ENCODE data around the gene CDH11.
A peak's percentile ranks its signal among the peaks of the same experiment; 100 is the strongest.

The CDH11 gene

DNA sequence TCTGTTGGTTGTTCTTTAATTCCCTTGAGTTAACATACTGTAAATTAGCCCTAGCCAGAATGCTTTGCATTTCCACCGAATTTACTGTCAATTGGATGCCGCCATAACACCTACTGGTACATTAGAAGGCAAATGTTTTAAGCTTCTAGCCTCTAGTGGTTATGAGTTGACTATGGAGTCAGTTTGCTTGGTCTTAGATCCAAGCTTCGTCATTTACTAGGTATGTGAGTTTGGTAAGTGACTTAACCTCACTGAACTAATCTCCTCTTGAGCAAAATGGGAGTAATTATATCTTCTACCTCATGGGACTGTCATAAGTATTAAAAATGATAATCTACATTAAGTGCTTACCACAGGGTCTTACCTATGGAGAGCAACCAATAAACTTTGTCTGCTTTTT is 20.4 kb upstream of the CDH11 start:
- H2BK12ac ChIP-seq (ENCODE audit: low read length in 2 of 2), result no peak overlapping the region
- H2BK120ac ChIP-seq (ENCODE audit: low read depth, low read length), result no peak overlapping the region
- H3K9me3 ChIP-seq (ENCODE audit: control insufficient read depth, low read length), result no peaks in the 10 kb centered on the region
- no peak for DNase-seq
- no peaks in the 10 kb centered on the region for H3K27me3 ChIP-seq (ENCODE audit: control insufficient read depth in 1 of 2, insufficient read depth in 1 of 2, low read length in 2 of 2)
- no peak overlapping the region for H2BK5ac ChIP-seq (ENCODE audit: low read depth, low read length, poor library complexity, severe bottlenecking)
- no peak overlapping the region for H4K8ac ChIP-seq (ENCODE audit: low read length)
- H3K14ac ChIP-seq (ENCODE audit: low read length in 2 of 2), result no peak overlapping the region
- WGBS, result 94% methylated on average over 2 of the region's 3 CpGs
- no peaks in the 10 kb centered on the region for H3K4me1 ChIP-seq (ENCODE audit: control insufficient read depth, insufficient read depth, low read depth, low read length)
- no peak overlapping the region for H3K23ac ChIP-seq (ENCODE audit: low read length in 2 of 2)
- no peak overlapping the region for H2AK5ac ChIP-seq (ENCODE audit: low read length, severe bottlenecking)
- H3K79me1 ChIP-seq (replicated peaks; ENCODE audit: low read length, poor library complexity, severe bottlenecking), result no peaks in the 10 kb centered on the region
- H3K4ac ChIP-seq (ENCODE audit: low read depth in 1 of 2, low read length in 2 of 2), result no peak overlapping the region
- no peak overlapping the region for H3K27ac ChIP-seq (ENCODE audit: low read length, poor library complexity, severe bottlenecking)
- H2BK15ac ChIP-seq (ENCODE audit: low read depth, poor library complexity, severe bottlenecking), result no peak overlapping the region
- H3K4me3 ChIP-seq (ENCODE audit: insufficient read depth in 1 of 2, low read depth in 1 of 2, low read length in 2 of 2), result no peak overlapping the region
- no peak overlapping the region for H3K4me2 ChIP-seq (ENCODE audit: low read length, poor library complexity, severe bottlenecking)
- H3K18ac ChIP-seq (ENCODE audit: low read depth in 1 of 2, low read length in 2 of 2), result no peak overlapping the region
- H3K9ac ChIP-seq (ENCODE audit: low read length), result no peak overlapping the region
- H2AFZ ChIP-seq (ENCODE audit: low read depth, low read length), result no peak overlapping the region
- H4K91ac ChIP-seq (ENCODE audit: low read length), result no peak overlapping the region
- H3K36me3 ChIP-seq (ENCODE audit: control insufficient read depth in 1 of 2, insufficient read depth in 2 of 2, low read depth in 1 of 2, low read length in 2 of 2), result no peaks in the 10 kb centered on the region

DNA sequence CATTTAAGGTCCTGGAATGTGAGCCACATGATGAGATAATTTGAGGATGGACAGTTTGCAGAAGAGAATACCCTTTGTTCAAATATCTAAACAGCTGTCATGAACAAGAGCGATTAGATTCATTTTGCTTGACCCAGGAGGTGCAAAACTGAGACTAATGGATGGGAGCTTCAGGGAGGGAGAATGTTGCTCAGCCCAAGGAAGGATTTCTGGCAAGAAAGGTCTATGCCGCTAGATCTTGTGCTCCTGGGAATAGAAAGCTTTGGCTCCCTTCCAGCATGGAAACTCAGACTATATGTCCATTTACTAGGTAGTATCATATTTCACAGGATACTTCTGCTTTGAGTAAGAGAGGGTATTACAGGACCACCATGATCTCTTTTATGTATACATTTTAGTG is 14.8 kb upstream of the CDH11 start:
- Histone ChIP-seq H3K4me3 (ENCODE audit: insufficient read depth in 1 of 2, low read depth in 1 of 2, low read length in 2 of 2) (no peak overlapping the region), H3K23ac (ENCODE audit: low read length in 2 of 2) (no peak overlapping the region), H3K14ac (ENCODE audit: low read length in 2 of 2) (no peak overlapping the region), H2BK15ac (ENCODE audit: low read depth, poor library complexity, severe bottlenecking) (no peak overlapping the region), H3K18ac (ENCODE audit: low read depth in 1 of 2, low read length in 2 of 2) (no peak overlapping the region), H3K27me3 (ENCODE audit: control insufficient read depth in 1 of 2, insufficient read depth in 1 of 2, low read length in 2 of 2) (peaks cover 0 to 15% of the 10 kb centered on the region in 2 experiments), H3K79me1 (replicated peaks; ENCODE audit: low read length, poor library complexity, severe bottlenecking) (no peaks in the 10 kb centered on the region), H3K4ac (ENCODE audit: low read depth in 1 of 2, low read length in 2 of 2) (no peak overlapping the region), H2AK5ac (ENCODE audit: low read length, severe bottlenecking) (no peak overlapping the region), H4K91ac (ENCODE audit: low read length) (no peak overlapping the region), H2BK120ac (ENCODE audit: low read depth, low read length) (no peak overlapping the region), H3K9ac (ENCODE audit: low read length) (no peak overlapping the region), H3K27ac (ENCODE audit: low read length, poor library complexity, severe bottlenecking) (no peak overlapping the region), H3K4me2 (ENCODE audit: low read length, poor library complexity, severe bottlenecking) (no peak overlapping the region), H2AFZ (ENCODE audit: low read depth, low read length) (no peak overlapping the region), H2BK5ac (ENCODE audit: low read depth, low read length, poor library complexity, severe bottlenecking) (no peak overlapping the region), H4K8ac (ENCODE audit: low read length) (no peak overlapping the region), H3K36me3 (ENCODE audit: control insufficient read depth in 1 of 2, insufficient read depth in 2 of 2, low read depth in 1 of 2, low read length in 2 of 2) (no peaks in the 10 kb centered on the region), H3K9me3 (ENCODE audit: control insufficient read depth, low read length) (no peaks in the 10 kb centered on the region), H3K4me1 (ENCODE audit: control insufficient read depth, insufficient read depth, low read depth, low read length) (no peaks in the 10 kb centered on the region), H2BK12ac (ENCODE audit: low read length in 2 of 2) (no peak overlapping the region)
- whole genome bisulfite sequencing, result 89% methylated on average over 1 of the region's 2 CpGs
- DNase-seq, result no peak

DNA sequence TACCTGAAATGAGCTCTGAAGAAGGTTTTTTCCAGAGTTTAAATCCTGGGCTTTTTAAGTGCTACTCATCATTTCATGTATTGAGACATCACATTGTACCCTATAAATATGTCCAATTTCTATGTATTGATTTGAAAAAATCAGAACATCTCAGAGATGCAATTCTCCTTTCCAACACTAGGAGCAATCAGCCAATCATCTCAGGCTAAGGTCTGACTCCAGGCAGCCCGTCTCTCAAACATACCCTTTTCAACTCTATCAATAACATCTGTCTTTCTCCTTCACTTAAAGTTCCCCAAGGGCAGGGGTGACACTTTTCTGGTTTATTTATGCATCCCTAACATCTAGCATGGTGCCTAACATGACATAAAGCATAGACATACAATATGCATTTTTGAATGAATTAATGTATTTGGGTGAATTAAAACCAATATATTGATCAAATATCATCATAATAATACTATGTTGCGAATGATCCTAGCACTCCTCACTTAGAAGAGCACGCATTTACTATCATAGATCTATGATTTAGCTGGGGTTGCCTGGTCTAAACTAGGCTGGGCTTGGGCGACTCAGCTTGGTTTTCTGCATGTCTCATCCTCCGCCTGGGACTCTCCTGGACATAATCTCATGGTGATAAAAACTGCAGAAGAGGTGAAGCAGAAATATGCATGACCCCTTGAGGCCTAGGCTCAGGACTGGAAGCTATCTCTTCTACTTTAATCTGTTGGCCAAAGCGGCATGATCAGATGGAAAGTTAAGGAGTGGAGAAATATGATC is 5.2 kb upstream of the CDH11 start:
- H4K91ac ChIP-seq (ENCODE audit: low read length), result no peak overlapping the region
- no peak overlapping the region for H2BK15ac ChIP-seq (ENCODE audit: low read depth, poor library complexity, severe bottlenecking)
- no peak overlapping the region for H3K4me2 ChIP-seq (ENCODE audit: low read length, poor library complexity, severe bottlenecking)
- H3K79me1 ChIP-seq (replicated peaks; ENCODE audit: low read length, poor library complexity, severe bottlenecking), result peaks cover 8% of the 10 kb centered on the region
- no peak overlapping the region for H3K27ac ChIP-seq (ENCODE audit: low read length, poor library complexity, severe bottlenecking)
- H3K14ac ChIP-seq (ENCODE audit: low read length in 2 of 2), result no peak overlapping the region
- no peaks in the 10 kb centered on the region for H3K36me3 ChIP-seq (ENCODE audit: control insufficient read depth in 1 of 2, insufficient read depth in 2 of 2, low read depth in 1 of 2, low read length in 2 of 2)
- H3K4me1 ChIP-seq (ENCODE audit: control insufficient read depth, insufficient read depth, low read depth, low read length), result peaks cover 10% of the 10 kb centered on the region
- no peak overlapping the region for H3K4ac ChIP-seq (ENCODE audit: low read depth in 1 of 2, low read length in 2 of 2)
- WGBS, result 96% methylated on average over 6 of the region's 6 CpGs
- no peak overlapping the region for H2BK120ac ChIP-seq (ENCODE audit: low read depth, low read length)
- H3K4me3 ChIP-seq (ENCODE audit: insufficient read depth in 1 of 2, low read depth in 1 of 2, low read length in 2 of 2), result no peak overlapping the region
- DNase-seq, result no peak
- H3K23ac ChIP-seq (ENCODE audit: low read length in 2 of 2), result no peak overlapping the region
- H3K9ac ChIP-seq (ENCODE audit: low read length), result no peak overlapping the region
- H2BK12ac ChIP-seq (ENCODE audit: low read length in 2 of 2), result no peak overlapping the region
- H3K27me3 ChIP-seq (ENCODE audit: control insufficient read depth in 1 of 2, insufficient read depth in 1 of 2, low read length in 2 of 2), result peaks cover 0 to 1% of the 10 kb centered on the region in 2 experiments
- no peaks in the 10 kb centered on the region for H3K9me3 ChIP-seq (ENCODE audit: control insufficient read depth, low read length)
- H2AK5ac ChIP-seq (ENCODE audit: low read length, severe bottlenecking), result no peak overlapping the region
- H4K8ac ChIP-seq (ENCODE audit: low read length), result no peak overlapping the region
- H3K18ac ChIP-seq (ENCODE audit: low read depth in 1 of 2, low read length in 2 of 2), result peak overlapping the region in 1 of 2 experiments; percentile 71
- no peak overlapping the region for H2BK5ac ChIP-seq (ENCODE audit: low read depth, low read length, poor library complexity, severe bottlenecking)
- no peak overlapping the region for H2AFZ ChIP-seq (ENCODE audit: low read depth, low read length)

DNA sequence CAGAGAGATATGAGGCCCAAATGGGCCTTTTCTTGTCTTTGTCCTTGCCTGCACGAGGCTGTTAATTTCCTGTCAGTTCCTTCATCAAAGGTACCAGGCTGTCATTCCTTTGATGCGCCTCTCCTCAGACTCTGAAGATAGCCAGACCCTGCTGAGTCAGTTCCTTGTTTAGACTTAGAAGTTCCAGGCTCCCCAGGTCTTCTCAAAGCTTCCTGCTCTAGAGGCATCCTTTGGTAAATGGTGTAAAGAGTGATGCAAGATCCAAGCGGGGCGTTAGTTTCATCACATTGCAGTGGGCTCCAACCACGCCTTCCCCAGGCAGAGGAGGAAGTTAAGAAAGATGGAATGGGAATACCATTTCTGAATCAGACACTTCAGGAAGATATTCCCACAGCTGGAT is 4.0 kb upstream of the CDH11 start:
- H3K27me3 ChIP-seq (ENCODE audit: control insufficient read depth in 1 of 2, insufficient read depth in 1 of 2, low read length in 2 of 2), result no peaks in the 10 kb centered on the region
- H3K36me3 ChIP-seq (ENCODE audit: control insufficient read depth in 1 of 2, insufficient read depth in 2 of 2, low read depth in 1 of 2, low read length in 2 of 2), result no peaks in the 10 kb centered on the region
- no peak overlapping the region for H3K27ac ChIP-seq (ENCODE audit: low read length, poor library complexity, severe bottlenecking)
- peak overlapping the region; percentile 29 for H2BK120ac ChIP-seq (ENCODE audit: low read depth, low read length)
- no peaks in the 10 kb centered on the region for H3K9me3 ChIP-seq (ENCODE audit: control insufficient read depth, low read length)
- H3K79me1 ChIP-seq (replicated peaks; ENCODE audit: low read length, poor library complexity, severe bottlenecking), result peaks cover 9% of the 10 kb centered on the region
- H3K4ac ChIP-seq (ENCODE audit: low read depth in 1 of 2, low read length in 2 of 2), result peak overlapping the region in 1 of 2 experiments; percentile 1
- no peak overlapping the region for H2AK5ac ChIP-seq (ENCODE audit: low read length, severe bottlenecking)
- H3K18ac ChIP-seq (ENCODE audit: low read depth in 1 of 2, low read length in 2 of 2), result peak overlapping the region in 1 of 2 experiments; percentile 64
- H2BK5ac ChIP-seq (ENCODE audit: low read depth, low read length, poor library complexity, severe bottlenecking), result no peak overlapping the region
- no peak overlapping the region for H4K91ac ChIP-seq (ENCODE audit: low read length)
- peaks cover 11% of the 10 kb centered on the region for H3K4me1 ChIP-seq (ENCODE audit: control insufficient read depth, insufficient read depth, low read depth, low read length)
- H3K9ac ChIP-seq (ENCODE audit: low read length), result peak overlapping the region; percentile 93
- DNase-seq, result peak; percentile 93
- no peak overlapping the region for H2AFZ ChIP-seq (ENCODE audit: low read depth, low read length)
- no peak overlapping the region for H2BK15ac ChIP-seq (ENCODE audit: low read depth, poor library complexity, severe bottlenecking)
- H4K8ac ChIP-seq (ENCODE audit: low read length), result no peak overlapping the region
- H3K14ac ChIP-seq (ENCODE audit: low read length in 2 of 2), result no peak overlapping the region
- peak overlapping the region in 1 of 2 experiments; percentile 81 for H3K4me3 ChIP-seq (ENCODE audit: insufficient read depth in 1 of 2, low read depth in 1 of 2, low read length in 2 of 2)
- 1% methylated on average over 5 of the region's 5 CpGs for WGBS
- H2BK12ac ChIP-seq (ENCODE audit: low read length in 2 of 2), result peak overlapping the region in 1 of 2 experiments; percentile 29
- no peak overlapping the region for H3K4me2 ChIP-seq (ENCODE audit: low read length, poor library complexity, severe bottlenecking)
- no peak overlapping the region for H3K23ac ChIP-seq (ENCODE audit: low read length in 2 of 2)

Data from mesenchymal stem cell (in vitro differentiated cells and primary cell).